A549 (cell line): ENCODE measurements around the gene CHRFAM7A.
"Not testable (repeated sequence)": the region's sequence is repeated elsewhere in the genome, so short reads cannot be mapped to it uniquely, and the experiment has no call there.

Experiments
- CEBPB ChIP-seq, 2 experiments: fragments of >200 bp in 1 of 2; sonication (Bioruptor Twin) in 1 of 2; formaldehyde crosslinking in 1 of 2; IDR thresholded peaks; 2 replicates each; pipeline ENCODE4 v1.6.1; 2012 to 2016
- CTCF ChIP-seq: fragments of >200 bp; sonication (Bioruptor Twin); formaldehyde crosslinking; IDR thresholded peaks from 3 replicates; pipeline ENCODE4 v1.5.1; 2016
- POLR2A ChIP-seq: IDR thresholded peaks from 2 replicates; pipeline ENCODE4 v1.6.1; 2012; ENCODE audit warnings: mild to moderate bottlenecking, low read length
- POLR2AphosphoS2 ChIP-seq: conservative IDR thresholded peaks from 2 replicates; pipeline ENCODE4 v1.6.1; 2012; ENCODE audit warnings: low read length, improper control_type of control experiment, inconsistent platforms

- TF ChIP-seq CTCF; POLR2A; POLR2AphosphoS2; CEBPB (IDR thresholded peaks at IDR 0.05): not testable (repeated sequence)
Observed at GRCh38 chr15:30368271-30368670, 25.1 kb downstream of the CHRFAM7A start.
